ENCODE measurements around the gene RELN.
"Not testable (repeated sequence)": the region's sequence is repeated elsewhere in the genome, so short reads cannot be mapped to it uniquely, and the experiment has no call there.

RELN gene

DNA sequence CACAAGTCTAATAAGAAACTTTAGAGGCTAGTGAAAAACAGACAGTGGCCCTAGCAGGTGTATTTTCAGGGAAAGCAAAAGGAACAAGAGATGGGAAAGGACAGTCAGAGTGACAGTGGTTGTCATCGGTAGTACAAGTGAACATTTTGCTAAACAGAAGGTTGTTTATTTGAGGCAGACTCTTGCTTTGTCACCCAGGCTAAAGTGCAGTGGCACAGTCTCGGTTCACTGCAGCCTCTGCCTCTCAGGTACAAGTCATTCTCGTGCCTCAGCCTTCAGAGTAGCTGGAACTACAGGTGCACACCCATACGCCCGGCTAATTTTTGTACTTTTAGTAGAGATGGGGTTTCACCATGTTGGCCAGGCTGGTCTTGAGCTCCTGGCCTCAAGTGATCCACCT is 195.8 kb downstream of the RELN start:
- Histone ChIP-seq H2BK5ac (ENCODE audit: low read depth, low read length, poor library complexity) (no peak overlapping the region), H3K23ac (ENCODE audit: low read length) (no peak overlapping the region), H3K4me2 (ENCODE audit: low read length) (no peak overlapping the region), H3K9ac (ENCODE audit: low read length) (no peak overlapping the region), H3K36me3 (ENCODE audit: control insufficient read depth in 1 of 2, insufficient read depth in 2 of 2, low read length in 2 of 2) (no peaks in the 10 kb centered on the region), H2AFZ (ENCODE audit: insufficient read depth, low read length, poor library complexity) (no peak overlapping the region), H3K27me3 (ENCODE audit: insufficient read depth, low read length) (no peaks in the 10 kb centered on the region), H4K91ac (ENCODE audit: low read depth, low read length) (no peak overlapping the region), H2BK12ac (ENCODE audit: low read length) (no peak overlapping the region), H2BK120ac (ENCODE audit: insufficient read depth, low read length, poor library complexity) (no peak overlapping the region), H3K18ac (ENCODE audit: low read length) (no peak overlapping the region), H3K79me1 (ENCODE audit: low read length) (no peaks in the 10 kb centered on the region), H4K8ac (ENCODE audit: low read depth, low read length) (no peak overlapping the region), H3K9me3 (ENCODE audit: insufficient read depth, low read depth, low read length) (no peaks in the 10 kb centered on the region), H3K4me1 (ENCODE audit: control insufficient read depth in 1 of 2, insufficient read depth in 2 of 2, low read length in 2 of 2) (no peaks in the 10 kb centered on the region), H3K4me3 (ENCODE audit: low read depth, low read length) (no peak overlapping the region), H4K12ac (ENCODE audit: low read depth, low read length) (no peak overlapping the region), H2AK5ac (ENCODE audit: low read length) (no peak overlapping the region), H3K79me2 (ENCODE audit: control insufficient read depth, insufficient read depth, low read length, poor library complexity) (no peaks in the 10 kb centered on the region), H3K27ac (ENCODE audit: low read depth, low read length) (no peak overlapping the region), H3K14ac (ENCODE audit: low read length) (no peak overlapping the region), H3K4ac (ENCODE audit: low read depth, low read length) (no peak overlapping the region)
- WGBS (ENCODE audit: extremely low coverage, insufficient coverage, insufficient read length), result no CpG with 5 or more reads among the region's 5 CpGs
- DNase-seq, result no peak

DNA sequence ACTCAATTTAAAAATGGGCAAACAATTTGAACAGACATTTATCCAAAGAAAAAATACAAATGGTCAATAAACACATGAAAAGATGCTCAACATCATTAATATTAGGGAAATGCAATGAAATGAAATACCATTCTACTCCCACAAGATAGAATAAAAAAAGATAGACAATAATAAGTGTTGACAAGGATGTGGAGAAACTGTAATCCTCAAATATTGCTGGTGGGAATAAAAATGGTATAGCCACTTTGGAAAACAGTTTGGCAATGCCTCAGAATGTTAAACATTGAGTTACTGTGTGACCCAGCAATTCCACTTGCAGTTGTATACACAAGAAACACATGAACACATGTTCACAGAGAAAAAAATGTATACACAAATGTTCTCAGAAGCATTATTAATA is 197.6 kb downstream of the RELN start:
- no peak for DNase-seq
- no peak overlapping the region for H2BK12ac ChIP-seq (ENCODE audit: low read length)

DNA sequence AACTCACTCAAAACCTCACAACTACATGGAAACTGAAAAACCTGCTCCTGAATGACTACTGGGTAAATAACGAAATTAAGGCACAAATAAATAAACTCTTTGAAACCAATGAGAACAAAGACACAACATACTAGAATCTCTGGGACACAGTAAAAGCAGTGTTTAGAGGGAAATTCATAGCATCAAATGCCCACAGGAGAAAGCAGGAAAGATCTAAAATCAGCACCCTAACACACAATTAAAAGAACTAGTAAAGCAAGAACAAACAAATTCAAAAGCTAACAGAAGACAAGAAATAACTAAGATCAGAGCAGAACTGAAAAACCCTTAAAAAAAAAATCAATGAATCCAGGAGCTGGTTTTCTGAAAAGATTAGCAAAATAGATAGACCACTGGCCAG is 202.4 kb downstream of the RELN start:
- not testable (repeated sequence) for H3K14ac ChIP-seq (ENCODE audit: low read length); H3K23ac ChIP-seq (ENCODE audit: low read length); H3K79me2 ChIP-seq (ENCODE audit: control insufficient read depth, insufficient read depth, low read length, poor library complexity); H4K8ac ChIP-seq (ENCODE audit: low read depth, low read length); H3K18ac ChIP-seq (ENCODE audit: low read length); H4K12ac ChIP-seq (ENCODE audit: low read depth, low read length); H3K36me3 ChIP-seq (ENCODE audit: control insufficient read depth in 1 of 2, insufficient read depth in 2 of 2, low read length in 2 of 2); H3K27me3 ChIP-seq (ENCODE audit: insufficient read depth, low read length); H3K9ac ChIP-seq (ENCODE audit: low read length); H3K27ac ChIP-seq (ENCODE audit: low read depth, low read length); H2BK12ac ChIP-seq (ENCODE audit: low read length); H2BK120ac ChIP-seq (ENCODE audit: insufficient read depth, low read length, poor library complexity); H2AK5ac ChIP-seq (ENCODE audit: low read length); H4K91ac ChIP-seq (ENCODE audit: low read depth, low read length); H3K4ac ChIP-seq (ENCODE audit: low read depth, low read length); H3K4me3 ChIP-seq (ENCODE audit: low read depth, low read length); H2AFZ ChIP-seq (ENCODE audit: insufficient read depth, low read length, poor library complexity); DNase-seq; H3K79me1 ChIP-seq (ENCODE audit: low read length); H3K4me2 ChIP-seq (ENCODE audit: low read length); H3K4me1 ChIP-seq (ENCODE audit: control insufficient read depth in 1 of 2, insufficient read depth in 2 of 2, low read length in 2 of 2); H2BK5ac ChIP-seq (ENCODE audit: low read depth, low read length, poor library complexity); H3K9me3 ChIP-seq (ENCODE audit: insufficient read depth, low read depth, low read length)
- WGBS (ENCODE audit: extremely low coverage, insufficient coverage, insufficient read length), result no CpG with 5 or more reads among the region's 1 CpG

More for the DNA sequence above, 197.6 kb downstream of the RELN start:
- Histone ChIP-seq H3K4me2 (ENCODE audit: low read length) (no peak overlapping the region), H3K27me3 (ENCODE audit: insufficient read depth, low read length) (no peaks in the 10 kb centered on the region), H2AK5ac (ENCODE audit: low read length) (no peak overlapping the region), H2BK120ac (ENCODE audit: insufficient read depth, low read length, poor library complexity) (no peak overlapping the region), H3K14ac (ENCODE audit: low read length) (no peak overlapping the region), H3K9ac (ENCODE audit: low read length) (no peak overlapping the region), H3K9me3 (ENCODE audit: insufficient read depth, low read depth, low read length) (no peaks in the 10 kb centered on the region), H3K36me3 (ENCODE audit: control insufficient read depth in 1 of 2, insufficient read depth in 2 of 2, low read length in 2 of 2) (no peaks in the 10 kb centered on the region), H3K4me3 (ENCODE audit: low read depth, low read length) (no peak overlapping the region), H2AFZ (ENCODE audit: insufficient read depth, low read length, poor library complexity) (no peak overlapping the region), H3K4me1 (ENCODE audit: control insufficient read depth in 1 of 2, insufficient read depth in 2 of 2, low read length in 2 of 2) (no peaks in the 10 kb centered on the region), H3K79me2 (ENCODE audit: control insufficient read depth, insufficient read depth, low read length, poor library complexity) (no peaks in the 10 kb centered on the region), H4K8ac (ENCODE audit: low read depth, low read length) (no peak overlapping the region), H2BK5ac (ENCODE audit: low read depth, low read length, poor library complexity) (no peak overlapping the region), H4K91ac (ENCODE audit: low read depth, low read length) (no peak overlapping the region), H3K27ac (ENCODE audit: low read depth, low read length) (no peak overlapping the region), H3K4ac (ENCODE audit: low read depth, low read length) (no peak overlapping the region), H4K12ac (ENCODE audit: low read depth, low read length) (no peak overlapping the region), H3K23ac (ENCODE audit: low read length) (no peak overlapping the region), H3K18ac (ENCODE audit: low read length) (no peak overlapping the region), H3K79me1 (ENCODE audit: low read length) (no peaks in the 10 kb centered on the region)

DNA sequence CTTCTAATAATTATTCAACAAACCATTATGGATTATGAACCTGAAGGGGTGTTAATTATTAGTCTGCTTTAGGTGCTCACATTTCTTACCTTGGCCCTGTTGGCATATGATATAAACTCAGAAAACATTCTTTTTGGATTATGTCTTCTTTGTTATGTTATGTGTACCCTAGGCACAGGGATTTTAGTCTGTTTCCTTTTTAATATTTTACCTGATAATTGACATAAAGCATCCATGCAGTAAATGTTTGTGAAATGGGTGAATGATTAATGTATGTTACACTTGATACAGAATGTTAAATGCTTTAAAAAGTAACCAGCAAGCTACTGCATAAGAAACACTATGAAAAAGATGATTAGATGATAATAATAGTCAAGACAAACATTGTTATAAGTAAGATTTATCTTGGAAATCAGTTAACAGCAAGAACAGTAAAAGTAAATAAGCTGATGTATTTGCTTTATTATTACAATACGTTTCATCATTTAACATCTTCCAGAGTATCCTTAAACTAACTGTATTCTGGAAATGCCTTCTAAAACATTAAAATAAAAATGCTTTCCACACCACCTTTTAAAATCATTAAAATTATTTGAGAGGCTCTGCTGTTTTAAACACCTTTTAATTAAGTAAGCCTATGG is 204.7 kb downstream of the RELN start:
- Histone ChIP-seq H4K91ac (ENCODE audit: low read depth, low read length) (no peak overlapping the region), H2AK5ac (ENCODE audit: low read length) (no peak overlapping the region), H3K79me2 (ENCODE audit: control insufficient read depth, insufficient read depth, low read length, poor library complexity) (no peaks in the 10 kb centered on the region), H3K27me3 (ENCODE audit: insufficient read depth, low read length) (no peaks in the 10 kb centered on the region), H3K23ac (ENCODE audit: low read length) (no peak overlapping the region), H3K4me1 (ENCODE audit: control insufficient read depth in 1 of 2, insufficient read depth in 2 of 2, low read length in 2 of 2) (no peaks in the 10 kb centered on the region), H3K27ac (ENCODE audit: low read depth, low read length) (no peak overlapping the region), H2AFZ (ENCODE audit: insufficient read depth, low read length, poor library complexity) (no peak overlapping the region), H2BK12ac (ENCODE audit: low read length) (no peak overlapping the region), H3K14ac (ENCODE audit: low read length) (no peak overlapping the region), H3K79me1 (ENCODE audit: low read length) (no peaks in the 10 kb centered on the region), H3K9me3 (ENCODE audit: insufficient read depth, low read depth, low read length) (no peaks in the 10 kb centered on the region), H4K12ac (ENCODE audit: low read depth, low read length) (no peak overlapping the region), H3K9ac (ENCODE audit: low read length) (no peak overlapping the region), H4K8ac (ENCODE audit: low read depth, low read length) (no peak overlapping the region), H3K4me2 (ENCODE audit: low read length) (no peak overlapping the region), H3K36me3 (ENCODE audit: control insufficient read depth in 1 of 2, insufficient read depth in 2 of 2, low read length in 2 of 2) (no peaks in the 10 kb centered on the region), H2BK120ac (ENCODE audit: insufficient read depth, low read length, poor library complexity) (no peak overlapping the region), H3K4ac (ENCODE audit: low read depth, low read length) (no peak overlapping the region), H2BK5ac (ENCODE audit: low read depth, low read length, poor library complexity) (no peak overlapping the region), H3K4me3 (ENCODE audit: low read depth, low read length) (no peak overlapping the region), H3K18ac (ENCODE audit: low read length) (no peak overlapping the region)
- no CpG with 5 or more reads among the region's 1 CpG for WGBS (ENCODE audit: extremely low coverage, insufficient coverage, insufficient read length)
- no peak for DNase-seq
